ENCODE results near the gene LGR4. TPM values are rescaled to one million over a fixed set of nuclear protein-coding genes. Genes with fewer than 3 reads are reported as not detected.

LGR4 gene
- total RNA-seq, 1 donor from 2014 or later = 3.0 TPM

- DNase-seq (no peak), ATAC-seq (ENCODE audit: low read depth) (no peak)
- ChIA-PET CTCF (no interaction called here), POLR2A (no interaction called here)
- no peak overlapping the region for H3K4me3 Mint-ChIP-seq
- TF ChIP-seq CTCF (IDR thresholded peaks at IDR 0.05) = no peak
- no peak overlapping the region for H3K27ac Mint-ChIP-seq
- H3K27me3 Mint-ChIP-seq = no peaks in the 10 kb centered on the region
- H3K36me3 Mint-ChIP-seq (ENCODE audit: low read depth) = peaks cover 2% of the 10 kb centered on the region
- intact Hi-C loops (cut with micrococcal nuclease) = no loop called here
- peaks cover 13% of the 10 kb centered on the region for H3K4me1 Mint-ChIP-seq
- H3K9me3 Mint-ChIP-seq = no peaks in the 10 kb centered on the region
These were observed 114.3 kb downstream of the LGR4 start for GRCh38 chr11:27358296-27358695.

- no peak for DNase-seq
- Mint-ChIP-seq H3K4me1 (peaks cover 4% of the 10 kb centered on the region), H3K9me3 (no peaks in the 10 kb centered on the region), H3K4me3 (no peak overlapping the region), H3K27ac (no peak overlapping the region), H3K27me3 (no peaks in the 10 kb centered on the region), H3K36me3 (ENCODE audit: low read depth) (no peaks in the 10 kb centered on the region)
- intact Hi-C loops (cut with micrococcal nuclease) = no loop called here
- ATAC-seq (ENCODE audit: low read depth) = no peak
- ChIA-PET CTCF (no interaction called here), POLR2A (no interaction called here)
- TF ChIP-seq CTCF (IDR thresholded peaks at IDR 0.05) = no peak
These were observed 115.3 kb downstream of the LGR4 start for GRCh38 chr11:27357250-27357649.

DNA sequence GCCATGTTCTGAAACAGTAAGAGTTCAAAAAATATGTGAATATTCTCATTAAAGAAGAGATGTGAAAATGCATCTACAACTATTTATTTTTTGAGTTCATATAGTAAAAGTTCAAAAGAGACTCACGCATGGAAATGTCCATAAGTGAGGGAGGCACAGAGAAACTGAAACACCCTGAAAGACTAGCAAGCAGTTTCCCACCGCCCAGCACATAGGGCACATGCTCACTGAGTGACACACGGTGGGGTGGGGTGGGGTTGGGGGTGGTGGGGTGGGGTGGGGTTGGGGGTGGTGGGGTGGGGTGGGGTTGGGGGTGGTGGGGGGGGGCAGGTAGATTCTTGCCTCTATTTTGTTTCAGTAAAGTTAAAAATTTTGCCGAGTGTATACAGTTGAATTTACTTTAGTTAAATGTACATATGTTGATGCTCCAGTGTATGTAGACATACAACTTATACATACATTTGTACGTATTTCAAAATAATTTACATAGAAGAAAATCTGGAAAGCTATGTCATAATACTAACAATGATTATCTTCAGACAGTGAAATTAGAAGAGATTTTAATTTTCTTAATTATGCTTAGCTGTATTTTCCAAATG lies 115.9 kb downstream of the LGR4 start:
- Mint-ChIP-seq H3K4me1 (no peaks in the 10 kb centered on the region), H3K9me3 (no peaks in the 10 kb centered on the region), H3K27me3 (no peaks in the 10 kb centered on the region), H3K36me3 (ENCODE audit: low read depth) (no peaks in the 10 kb centered on the region), H3K4me3 (no peak overlapping the region), H3K27ac (no peak overlapping the region)
- intact Hi-C loops (cut with micrococcal nuclease) = no loop called here
- TF ChIP-seq CTCF (IDR thresholded peaks at IDR 0.05) = no peak
- DNase-seq = no peak
- ATAC-seq (ENCODE audit: low read depth) = no peak
- CTCF ChIA-PET = no interaction called here
- POLR2A ChIA-PET = no interaction called here

- Mint-ChIP-seq H3K4me3 (no peak overlapping the region), H3K9me3 (no peaks in the 10 kb centered on the region), H3K27me3 (no peaks in the 10 kb centered on the region), H3K4me1 (no peaks in the 10 kb centered on the region), H3K27ac (no peak overlapping the region), H3K36me3 (ENCODE audit: low read depth) (no peaks in the 10 kb centered on the region)
- no peak for ATAC-seq (ENCODE audit: low read depth)
- ChIA-PET CTCF (no interaction called here), POLR2A (no interaction called here)
- DNase-seq = no peak
- no peak for TF ChIP-seq CTCF (IDR thresholded peaks at IDR 0.05)
- intact Hi-C loops (cut with micrococcal nuclease) = no loop called here
These were observed 117.0 kb downstream of the LGR4 start for GRCh38 chr11:27355575-27356104.

DNA sequence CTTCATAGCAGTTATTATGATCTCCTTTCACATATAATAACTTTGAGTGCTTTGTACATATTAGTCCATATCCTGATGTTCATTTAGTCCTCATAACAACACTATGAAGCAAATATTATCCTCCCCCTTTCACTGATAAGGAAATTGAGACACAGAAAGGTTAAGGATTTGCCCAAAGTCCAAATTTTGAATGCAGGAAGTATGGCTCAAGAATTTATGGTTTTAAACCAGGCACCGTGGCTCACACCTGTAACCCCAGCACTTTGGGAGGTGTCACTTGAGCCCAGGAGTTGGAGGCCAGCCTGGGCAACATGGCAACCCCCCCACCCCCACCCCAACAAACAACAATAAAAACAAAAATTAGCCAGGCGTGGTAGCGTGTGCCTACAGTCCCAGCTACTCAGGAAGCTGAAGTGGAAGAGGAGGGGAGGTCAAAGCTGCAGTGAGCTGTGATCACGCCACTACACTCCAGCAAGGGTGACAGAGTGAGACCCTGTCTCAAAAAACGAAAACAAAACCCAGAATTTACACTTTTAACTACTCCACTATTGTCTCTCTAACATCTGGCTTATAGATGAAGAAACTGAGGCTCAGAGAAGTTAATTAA lies 118.1 kb downstream of the LGR4 start:
- Mint-ChIP-seq H3K36me3 (ENCODE audit: low read depth) (peaks cover 5% of the 10 kb centered on the region), H3K4me3 (no peak overlapping the region), H3K27ac (no peak overlapping the region), H3K9me3 (no peaks in the 10 kb centered on the region), H3K27me3 (no peaks in the 10 kb centered on the region), H3K4me1 (no peaks in the 10 kb centered on the region)
- POLR2A ChIA-PET = no interaction called here
- no peak for ATAC-seq (ENCODE audit: low read depth)
- CTCF ChIA-PET = no interaction called here
- no peak for TF ChIP-seq CTCF (IDR thresholded peaks at IDR 0.05)
- DNase-seq = no peak
- intact Hi-C loops (cut with micrococcal nuclease) = no loop called here
